Neuronal stem cell (in vitro differentiated cells): ENCODE data around the gene OSBPL3.

Experiments
- DNase-seq: peaks from one replicate; pipeline ENCODE4 v3.0.0-alpha.2; 2013; ENCODE audit warnings: low spot score
- H2AFZ ChIP-seq: one replicate; pipeline ENCODE4 v1.6.1; 2013; ENCODE audit warnings: mild to moderate bottlenecking, low read length, inconsistent platforms
- H2AK5ac ChIP-seq: 2 replicates; pipeline ENCODE4 v1.6.1; 2013; ENCODE audit warnings: low read depth, mild to moderate bottlenecking, inconsistent platforms, low read length, moderate library complexity, mixed read lengths
- H2BK120ac ChIP-seq: 2 replicates; pipeline ENCODE4 v1.6.1; 2013; ENCODE audit warnings: low read depth, mild to moderate bottlenecking, inconsistent platforms, low read length, moderate library complexity, mixed read lengths
- H2BK12ac ChIP-seq: one replicate; pipeline ENCODE4 v1.6.1; 2013; ENCODE audit warnings: low read length, inconsistent platforms
- H2BK15ac ChIP-seq: 2 replicates; pipeline ENCODE4 v1.6.1; 2013; ENCODE audit warnings: mild to moderate bottlenecking, low read length, inconsistent platforms, mixed read lengths
- H2BK5ac ChIP-seq: one replicate; pipeline ENCODE4 v1.6.1; 2013; ENCODE audit warnings: inconsistent platforms, mild to moderate bottlenecking, low read length, moderate library complexity
- H3K14ac ChIP-seq: one replicate; pipeline ENCODE4 v1.6.1; 2013; ENCODE audit warnings: low read length, inconsistent platforms
- H3K18ac ChIP-seq: 2 replicates; pipeline ENCODE4 v1.6.1; 2013; ENCODE audit warnings: low read length, inconsistent platforms
- H3K23ac ChIP-seq: 2 replicates; pipeline ENCODE4 v1.6.1; 2013; ENCODE audit warnings: low read depth, mild to moderate bottlenecking, mixed read lengths, low read length, inconsistent platforms; ENCODE audit not compliant: poor library complexity
- H3K27ac ChIP-seq: replicated peaks from 3 replicates; pipeline ENCODE4 v1.5.1; 2013; ENCODE audit warnings: low read length, inconsistent platforms
- H3K27me3 ChIP-seq, 3 experiments: 2 replicates each; pipeline ENCODE4 v1.6.1; 2013; ENCODE audit warnings: low read length in 3 of 3, mild to moderate bottlenecking in 2 of 3, inconsistent platforms in 1 of 3, low read depth in 1 of 3, mixed read lengths in 1 of 3, moderate library complexity in 1 of 3; ENCODE audit not compliant: control insufficient read depth in 3 of 3, insufficient read depth in 3 of 3
- H3K36me3 ChIP-seq, 2 donors: replicated peaks in 1 of 2; 2 replicates each; pipeline ENCODE4 v1.6.1; 2013; ENCODE audit warnings: low read length in 2 of 2; ENCODE audit not compliant: control insufficient read depth in 2 of 2, insufficient read depth in 2 of 2
- H3K4ac ChIP-seq: 2 replicates; pipeline ENCODE4 v1.6.1; 2013; ENCODE audit warnings: inconsistent platforms, mild to moderate bottlenecking, low read length, moderate library complexity
- H3K4me1 ChIP-seq, 2 donors: 1 replicate in 1 of 2; 2 replicates in 1 of 2; pipeline ENCODE4 v1.6.1; 2013; ENCODE audit warnings: low read length in 2 of 2, low read depth in 1 of 2; ENCODE audit not compliant: control insufficient read depth in 2 of 2, insufficient read depth in 1 of 2
- H3K4me2 ChIP-seq: one replicate; pipeline ENCODE4 v1.6.1; 2013; ENCODE audit warnings: mild to moderate bottlenecking, low read length, inconsistent platforms; ENCODE audit not compliant: insufficient read depth, poor library complexity, severe bottlenecking
- H3K4me3 ChIP-seq, 2 donors: 2 replicates each; pipeline ENCODE4 v1.5.1; 2013; ENCODE audit warnings: low read length in 2 of 2, mild to moderate bottlenecking in 2 of 2, inconsistent platforms in 1 of 2, moderate library complexity in 1 of 2
- H3K79me1 ChIP-seq: one replicate; pipeline ENCODE4 v1.6.1; 2013; ENCODE audit warnings: low read depth, mild to moderate bottlenecking, inconsistent platforms, low read length, moderate library complexity
- H3K9ac ChIP-seq: one replicate; pipeline ENCODE4 v1.6.1; 2013; ENCODE audit warnings: mild to moderate bottlenecking, low read depth, low read length, inconsistent platforms; ENCODE audit not compliant: poor library complexity
- H3K9me3 ChIP-seq, 2 donors: replicated peaks in 1 of 2; 2 replicates each; pipeline versions ENCODE3 to v1.6.1; 2013; ENCODE audit warnings: low read length in 2 of 2, mild to moderate bottlenecking in 2 of 2, inconsistent platforms in 1 of 2, low read depth in 1 of 2, mixed read lengths in 1 of 2, moderate library complexity in 1 of 2; ENCODE audit not compliant: control insufficient read depth in 2 of 2, insufficient read depth in 1 of 2
- H4K8ac ChIP-seq: one replicate; pipeline ENCODE4 v1.6.1; 2013; ENCODE audit warnings: low read depth, mild to moderate bottlenecking, inconsistent platforms, low read length, moderate library complexity
- H4K91ac ChIP-seq: one replicate; pipeline ENCODE4 v1.6.1; 2013; ENCODE audit warnings: low read length, low read depth, mild to moderate bottlenecking, inconsistent platforms; ENCODE audit not compliant: poor library complexity
- WGBS, 2 donors: extraction: QIAGEN DNeasy Blood & Tissue Kit; methylation state at CpG; one replicate each; pipeline ENCODE4 v1.1.7; 2013; ENCODE audit warnings: missing lambda C conversion rate in 2 of 2, mixed read lengths in 1 of 2; ENCODE audit not compliant: insufficient read length in 2 of 2, insufficient replicate concordance in 1 of 2; ENCODE audit errors: extremely low coverage in 2 of 2; 5-methylcytosine and 5-hydroxymethylcytosine counted together

Gene OSBPL3

GRCh38 chr7:24995466-24995865, 15.5 kb upstream of the OSBPL3 start:
- no peak overlapping the region for H3K4me2 ChIP-seq
- H2AFZ ChIP-seq = no peak overlapping the region
- H3K4ac ChIP-seq = no peak overlapping the region
- WGBS, 2 donors = no CpG with 5 or more reads among the region's 3 CpGs
- H3K27me3 ChIP-seq = peaks cover 0 to 2% (median 0%) of the 10 kb centered on the region in 3 experiments
- H2BK5ac ChIP-seq = no peak overlapping the region
- H4K91ac ChIP-seq = no peak overlapping the region
- H2BK120ac ChIP-seq = no peak overlapping the region
- H3K4me3 ChIP-seq = no peak overlapping the region
- H3K36me3 ChIP-seq = no peaks in the 10 kb centered on the region
- H3K9me3 ChIP-seq = no peaks in the 10 kb centered on the region
- no peak overlapping the region for H3K23ac ChIP-seq
- H2BK15ac ChIP-seq = no peak overlapping the region
- H2AK5ac ChIP-seq = no peak overlapping the region
- no peak overlapping the region for H3K9ac ChIP-seq
- no peak overlapping the region for H2BK12ac ChIP-seq
- H4K8ac ChIP-seq = no peak overlapping the region
- no peak overlapping the region for H3K18ac ChIP-seq
- H3K4me1 ChIP-seq = no peaks in the 10 kb centered on the region
- no peak overlapping the region for H3K14ac ChIP-seq
- no peak overlapping the region for H3K27ac ChIP-seq
- DNase-seq = no peak
- no peaks in the 10 kb centered on the region for H3K79me1 ChIP-seq

GRCh38 chr7:24992314-24992713, 12.3 kb upstream of the OSBPL3 start:
- no peak overlapping the region for H3K9ac ChIP-seq
- no peaks in the 10 kb centered on the region for H3K79me1 ChIP-seq
- H2BK12ac ChIP-seq = no peak overlapping the region
- H3K14ac ChIP-seq = no peak overlapping the region
- H4K8ac ChIP-seq = no peak overlapping the region
- H3K23ac ChIP-seq = no peak overlapping the region
- no peak for DNase-seq
- no peak overlapping the region for H2BK15ac ChIP-seq
- H3K4me1 ChIP-seq = no peaks in the 10 kb centered on the region
- no peak overlapping the region for H3K18ac ChIP-seq
- no peak overlapping the region for H3K4ac ChIP-seq
- WGBS, 2 donors = no CpG with 5 or more reads among the region's 4 CpGs
- no peak overlapping the region for H3K4me3 ChIP-seq
- H2AK5ac ChIP-seq = no peak overlapping the region
- no peaks in the 10 kb centered on the region for H3K9me3 ChIP-seq
- H3K27ac ChIP-seq = no peak overlapping the region
- H2BK5ac ChIP-seq = no peak overlapping the region
- H3K27me3 ChIP-seq = peaks cover 0 to 2% (median 0%) of the 10 kb centered on the region in 3 experiments
- H3K36me3 ChIP-seq = no peaks in the 10 kb centered on the region
- H4K91ac ChIP-seq = no peak overlapping the region
- no peak overlapping the region for H2BK120ac ChIP-seq
- H2AFZ ChIP-seq = no peak overlapping the region
- no peak overlapping the region for H3K4me2 ChIP-seq

DNA sequence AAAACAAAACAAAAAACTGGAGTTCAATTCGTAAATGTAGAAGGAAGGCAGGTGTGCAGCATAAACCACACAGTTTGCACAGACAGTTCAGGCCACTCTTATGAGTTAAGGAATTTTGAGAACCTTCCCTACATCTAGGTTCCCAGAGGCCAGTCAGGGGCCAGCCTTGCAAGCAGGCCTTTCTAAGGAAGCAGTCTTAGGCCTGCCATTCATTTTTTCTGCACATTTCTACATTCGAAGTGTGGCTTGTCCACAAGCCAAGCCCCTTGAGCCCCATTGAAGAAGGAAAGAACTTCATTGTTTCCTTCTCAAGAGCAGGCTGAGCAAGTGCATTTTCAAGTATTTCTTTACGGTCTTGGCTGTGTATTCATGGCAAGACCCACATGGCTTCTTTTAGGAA, 11.4 kb upstream of the OSBPL3 start:
- H3K4me3 ChIP-seq = no peak overlapping the region
- H2BK12ac ChIP-seq = no peak overlapping the region
- no peak overlapping the region for H3K14ac ChIP-seq
- H2AFZ ChIP-seq = no peak overlapping the region
- H2AK5ac ChIP-seq = no peak overlapping the region
- H3K9ac ChIP-seq = no peak overlapping the region
- no peak overlapping the region for H3K4me2 ChIP-seq
- H3K79me1 ChIP-seq = no peaks in the 10 kb centered on the region
- no peak overlapping the region for H3K23ac ChIP-seq
- H3K36me3 ChIP-seq = no peaks in the 10 kb centered on the region
- no peak overlapping the region for H4K8ac ChIP-seq
- H3K27me3 ChIP-seq = peaks cover 0 to 2% (median 0%) of the 10 kb centered on the region in 3 experiments
- no peaks in the 10 kb centered on the region for H3K9me3 ChIP-seq
- H3K4ac ChIP-seq = no peak overlapping the region
- H2BK15ac ChIP-seq = no peak overlapping the region
- no peak overlapping the region for H2BK5ac ChIP-seq
- H3K18ac ChIP-seq = no peak overlapping the region
- no peak for DNase-seq
- H3K4me1 ChIP-seq = no peaks in the 10 kb centered on the region
- H2BK120ac ChIP-seq = no peak overlapping the region
- H4K91ac ChIP-seq = no peak overlapping the region
- WGBS, 2 donors = no CpG with 5 or more reads among the region's 3 CpGs
- H3K27ac ChIP-seq = no peak overlapping the region

GRCh38 chr7:24987331-24987842, 7.4 kb upstream of the OSBPL3 start:
- Histone ChIP-seq H3K36me3 (no peaks in the 10 kb centered on the region), H2BK5ac (no peak overlapping the region), H3K4ac (no peak overlapping the region), H2BK120ac (no peak overlapping the region), H3K79me1 (no peaks in the 10 kb centered on the region), H3K18ac (no peak overlapping the region), H2AK5ac (no peak overlapping the region), H3K27me3 (peaks cover 0 to 6% (median 0%) of the 10 kb centered on the region in 3 experiments), H3K4me2 (no peak overlapping the region), H4K91ac (no peak overlapping the region), H3K9me3 (peaks cover 2 to 10% of the 10 kb centered on the region in 2 donors), H2AFZ (no peak overlapping the region), H3K14ac (no peak overlapping the region), H3K27ac (no peak overlapping the region), H2BK12ac (no peak overlapping the region), H3K4me3 (no peak overlapping the region), H3K23ac (no peak overlapping the region), H3K4me1 (no peaks in the 10 kb centered on the region), H3K9ac (no peak overlapping the region), H4K8ac (no peak overlapping the region), H2BK15ac (no peak overlapping the region)
- DNase-seq = no peak
- no CpG with 5 or more reads among the region's 1 CpG for WGBS, 2 donors
